GM12872 (cell line): ENCODE data around the gene RASAL2.

Source experiments
- CTCF ChIP-seq: IDR thresholded peaks from 3 replicates; pipeline ENCODE4 v1.5.1; 2011; ENCODE audit warnings: low read depth, mild to moderate bottlenecking, low read length, moderate library complexity; ENCODE audit not compliant: insufficient read depth

RASAL2 gene

GRCh38 chr1:178349801-178350200 lies 255.9 kb downstream of the RASAL2 start:
- TF ChIP-seq CTCF = no peak

GRCh38 chr1:178352790-178353416 lies 259.0 kb downstream of the RASAL2 start:
- TF ChIP-seq CTCF = no peak

GRCh38 chr1:178353524-178353923 lies 259.6 kb downstream of the RASAL2 start:
- TF ChIP-seq CTCF = no peak

GRCh38 chr1:178354816-178355215 lies 260.9 kb downstream of the RASAL2 start:
- TF ChIP-seq CTCF = no peak

- TF ChIP-seq CTCF = no peak
These were observed 262.4 kb downstream of the RASAL2 start for GRCh38 chr1:178356299-178356698.

- no peak for TF ChIP-seq CTCF
These were observed 264.6 kb downstream of the RASAL2 start for GRCh38 chr1:178358456-178358855.

GRCh38 chr1:178360421-178360820 lies 266.5 kb downstream of the RASAL2 start:
- no peak for TF ChIP-seq CTCF
